Erythroblast (primary cell): Measurements from ENCODE around the gene TECPR1.

ENCODE experiments used
- DNase-seq, 2 experiments: peaks; one replicate each; lab custom pipeline; 2025; lab: John Stamatoyannopoulos, UW
- GATA1 ChIP-seq: IDR thresholded peaks from 2 replicates; pipeline ENCODE4 v1.6.1; 2011; ENCODE audit warnings: low read depth, mild to moderate bottlenecking, control low read depth, low read length, moderate library complexity
- POLR2A ChIP-seq: IDR thresholded peaks from 2 replicates; pipeline ENCODE4 v1.6.1; 2011; ENCODE audit warnings: mild to moderate bottlenecking, low read length

The TECPR1 gene

DNA sequence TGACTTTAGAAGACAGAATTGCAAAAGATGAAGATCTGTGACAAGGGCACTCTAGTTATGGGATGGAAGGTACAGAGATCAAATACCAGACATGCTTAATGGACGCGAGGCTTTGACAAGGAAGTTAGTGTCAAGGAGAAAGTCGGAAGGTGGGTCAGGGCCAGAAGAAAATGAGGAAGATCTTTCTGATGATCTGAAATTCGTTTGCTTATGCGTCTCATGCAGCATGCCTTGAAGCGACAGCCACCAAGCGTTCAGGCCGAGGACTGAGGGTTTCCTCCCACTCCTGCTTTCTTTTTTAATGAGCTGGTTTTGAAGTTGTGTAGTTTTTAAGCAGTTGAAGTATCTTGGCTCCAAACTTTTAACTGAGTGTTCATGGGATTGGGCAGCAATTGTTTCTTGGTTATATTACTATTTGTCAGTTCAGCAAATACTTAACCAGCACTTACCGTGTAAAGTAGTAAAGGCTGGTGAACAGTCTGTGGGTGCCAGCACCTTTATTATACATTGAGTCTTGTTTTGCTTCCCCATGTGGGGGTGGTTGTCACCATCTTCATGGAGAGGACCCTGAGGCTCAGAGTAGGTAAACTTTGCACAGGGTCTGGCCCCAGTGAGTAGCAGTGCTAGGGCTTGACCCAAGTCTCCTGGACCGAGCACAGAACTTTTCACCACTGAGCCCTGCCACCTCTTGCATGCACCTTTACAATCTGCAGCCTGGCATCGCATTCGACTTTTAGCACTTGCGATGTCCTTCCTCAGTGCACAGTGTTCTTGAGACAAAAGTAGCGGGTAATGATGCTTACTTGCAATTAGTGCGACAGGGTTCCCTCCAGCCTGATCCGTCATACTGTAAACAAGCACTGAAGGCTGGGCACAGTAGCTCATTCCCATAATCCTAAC lies 55.1 kb downstream of the TECPR1 start:
- TF ChIP-seq GATA1 (no peak), POLR2A (no peak)
- no peak for DNase-seq

DNA sequence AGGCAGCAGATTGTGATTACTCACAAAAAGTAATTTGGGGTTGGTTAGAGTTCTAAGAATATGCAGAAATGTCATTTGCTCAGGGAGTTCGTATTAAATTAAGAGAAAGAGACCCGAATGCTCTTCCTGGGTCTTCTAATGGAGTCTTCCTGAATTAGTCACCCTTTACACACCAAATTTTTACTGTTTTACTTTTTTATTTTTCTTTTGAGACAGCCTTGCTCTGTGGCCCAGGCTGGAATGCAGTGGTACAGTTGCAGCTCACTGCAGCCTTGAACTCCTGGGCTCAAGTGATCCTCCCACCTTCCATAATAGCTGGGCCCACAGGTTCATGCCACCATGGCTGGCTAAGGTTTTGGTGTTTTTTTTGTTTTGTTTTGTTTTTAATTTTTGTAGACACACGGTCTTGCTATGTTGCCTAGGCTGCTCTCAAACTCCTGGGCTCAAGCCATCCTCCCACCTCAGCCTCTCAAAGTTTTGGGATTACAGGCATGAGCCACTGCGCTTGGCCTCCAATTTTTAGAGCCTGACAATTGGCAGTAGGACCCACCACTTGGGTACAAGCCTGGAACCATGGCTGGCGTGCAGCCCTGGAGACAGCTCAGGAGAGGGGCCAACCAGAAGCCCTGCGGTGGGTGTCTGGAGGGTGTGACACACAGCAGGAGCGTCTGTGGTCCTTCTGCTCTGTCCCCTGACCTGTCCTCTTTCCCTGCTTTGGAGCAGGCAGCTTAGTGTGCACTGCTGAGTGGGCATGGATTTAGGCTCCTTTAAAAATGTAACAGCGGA lies 57.2 kb downstream of the TECPR1 start:
- no peak for DNase-seq
- TF ChIP-seq GATA1 (no peak), POLR2A (no peak)

DNA sequence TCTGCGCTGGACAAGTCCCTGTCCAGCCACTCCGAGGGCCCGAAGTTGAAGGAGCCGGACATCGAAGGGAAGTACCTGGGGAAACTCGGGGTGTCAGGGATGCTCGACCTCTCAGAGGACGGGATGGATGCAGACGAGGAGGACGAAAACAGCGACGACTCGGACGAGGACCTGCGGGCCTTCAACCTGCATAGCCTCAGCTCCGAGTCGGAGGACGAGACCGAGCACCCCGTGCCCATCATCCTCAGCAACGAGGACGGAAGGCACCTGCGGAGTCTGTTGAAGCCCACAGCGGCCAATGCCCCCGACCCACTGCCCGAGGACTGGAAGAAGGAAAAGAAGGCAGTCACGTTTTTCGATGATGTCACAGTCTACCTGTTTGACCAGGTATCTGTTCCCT lies 57.8 kb downstream of the TECPR1 start:
- DNase-seq = no peak
- no peak for TF ChIP-seq GATA1
- TF ChIP-seq POLR2A = no peak

DNA sequence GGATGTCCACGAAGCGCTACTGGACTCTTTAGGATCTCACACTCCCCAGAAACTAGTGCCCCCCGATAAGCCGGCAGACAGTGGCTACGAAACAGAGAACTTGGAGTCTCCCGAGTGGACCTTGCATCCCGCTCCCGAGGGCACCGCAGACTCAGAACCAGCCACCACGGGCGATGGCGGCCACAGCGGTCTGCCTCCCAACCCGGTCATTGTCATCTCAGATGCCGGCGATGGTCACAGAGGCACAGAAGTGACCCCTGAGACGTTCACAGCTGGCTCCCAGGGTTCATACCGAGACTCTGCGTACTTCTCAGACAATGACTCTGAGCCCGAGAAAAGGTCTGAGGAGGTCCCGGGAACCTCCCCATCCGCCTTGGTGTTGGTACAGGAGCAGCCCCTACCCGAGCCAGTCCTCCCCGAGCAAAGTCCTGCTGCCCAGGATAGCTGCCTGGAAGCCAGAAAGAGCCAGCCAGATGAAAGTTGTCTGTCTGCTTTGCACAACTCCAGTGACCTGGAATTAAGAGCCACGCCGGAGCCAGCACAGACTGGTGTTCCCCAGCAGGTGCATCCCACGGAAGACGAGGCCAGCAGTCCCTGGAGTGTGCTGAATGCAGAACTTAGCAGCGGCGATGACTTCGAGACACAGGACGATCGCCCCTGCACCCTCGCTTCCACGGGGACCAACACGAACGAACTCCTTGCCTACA lies 58.4 kb downstream of the TECPR1 start:
- TF ChIP-seq POLR2A = no peak
- no peak for TF ChIP-seq GATA1
- DNase-seq = no peak

DNA sequence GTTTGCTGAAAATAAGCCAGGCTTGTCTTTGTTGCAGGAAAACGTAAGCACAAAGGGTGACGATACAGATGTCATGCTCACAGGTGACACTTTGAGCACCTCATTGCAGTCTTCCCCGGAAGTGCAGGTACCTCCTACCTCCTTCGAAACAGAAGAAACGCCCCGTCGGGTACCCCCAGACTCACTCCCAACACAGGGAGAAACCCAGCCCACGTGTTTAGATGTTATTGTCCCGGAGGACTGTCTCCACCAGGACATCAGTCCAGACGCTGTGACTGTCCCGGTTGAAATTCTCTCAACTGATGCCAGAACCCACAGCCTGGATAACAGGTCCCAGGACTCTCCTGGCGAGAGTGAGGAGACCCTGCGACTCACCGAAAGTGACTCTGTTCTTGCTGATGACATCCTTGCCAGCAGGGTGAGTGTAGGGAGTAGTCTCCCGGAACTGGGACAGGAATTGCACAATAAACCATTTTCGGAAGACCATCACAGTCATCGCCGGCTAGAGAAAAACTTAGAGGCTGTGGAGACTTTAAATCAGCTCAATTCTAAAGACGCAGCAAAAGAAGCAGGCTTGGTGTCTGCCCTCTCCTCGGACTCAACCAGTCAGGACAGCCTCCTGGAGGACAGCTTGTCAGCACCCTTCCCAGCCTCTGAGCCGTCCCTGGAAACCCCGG lies 59.1 kb downstream of the TECPR1 start:
- TF ChIP-seq POLR2A (no peak), GATA1 (no peak)
- no peak for DNase-seq

DNA sequence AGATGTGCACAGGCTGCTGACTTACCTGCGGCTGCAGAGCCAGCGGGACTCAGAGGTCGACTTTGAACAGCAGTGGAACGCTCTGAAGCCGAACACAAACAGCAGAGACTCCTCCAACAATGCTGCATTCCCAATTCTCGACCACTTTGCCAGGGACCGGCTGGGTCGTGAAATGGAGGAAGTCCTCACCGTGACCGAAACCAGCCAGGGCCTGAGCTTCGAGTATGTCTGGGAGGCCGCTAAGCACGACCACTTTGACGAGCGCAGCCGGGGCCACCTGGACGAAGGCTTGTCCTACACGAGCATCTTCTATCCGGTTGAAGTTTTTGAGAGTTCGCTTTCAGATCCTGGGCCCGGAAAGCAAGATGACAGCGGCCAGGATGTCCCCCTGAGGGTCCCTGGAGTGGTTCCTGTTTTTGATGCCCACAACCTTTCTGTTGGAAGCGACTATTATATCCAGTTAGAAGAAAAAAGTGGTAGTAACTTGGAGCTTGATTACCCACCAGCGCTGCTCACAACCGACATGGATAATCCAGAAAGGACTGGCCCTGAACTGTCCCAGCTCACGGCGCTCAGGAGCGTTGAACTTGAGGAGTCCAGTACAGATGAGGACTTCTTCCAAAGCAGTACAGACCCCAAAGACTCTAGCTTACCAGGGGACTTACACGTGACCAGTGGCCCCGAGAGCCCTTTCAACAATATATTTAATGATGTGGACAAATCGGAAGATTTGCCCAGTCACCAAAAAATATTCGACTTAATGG lies 60.2 kb downstream of the TECPR1 start:
- DNase-seq = no peak
- TF ChIP-seq POLR2A (no peak), GATA1 (no peak)

DNA sequence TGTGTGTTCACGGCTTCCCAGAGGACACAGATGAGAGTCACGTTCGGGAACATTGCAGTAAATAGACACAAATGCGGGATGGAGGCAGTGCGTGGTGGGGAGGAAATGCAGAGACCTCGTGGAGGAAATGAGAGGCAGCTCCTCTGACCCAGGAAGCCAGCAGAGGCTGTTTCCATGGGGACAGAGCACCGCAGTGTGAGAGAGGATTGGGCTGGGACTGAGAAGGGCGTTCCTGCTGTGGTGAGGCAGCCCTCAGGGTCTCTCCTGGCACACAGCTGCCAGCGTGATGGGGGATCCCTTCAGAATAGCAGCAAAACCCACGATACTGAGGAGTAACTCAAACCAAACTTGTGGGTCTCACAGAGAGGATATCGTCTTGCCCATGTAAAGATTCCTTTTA lies 62.5 kb downstream of the TECPR1 start:
- TF ChIP-seq POLR2A (no peak), GATA1 (no peak)
- DNase-seq = no peak

DNA sequence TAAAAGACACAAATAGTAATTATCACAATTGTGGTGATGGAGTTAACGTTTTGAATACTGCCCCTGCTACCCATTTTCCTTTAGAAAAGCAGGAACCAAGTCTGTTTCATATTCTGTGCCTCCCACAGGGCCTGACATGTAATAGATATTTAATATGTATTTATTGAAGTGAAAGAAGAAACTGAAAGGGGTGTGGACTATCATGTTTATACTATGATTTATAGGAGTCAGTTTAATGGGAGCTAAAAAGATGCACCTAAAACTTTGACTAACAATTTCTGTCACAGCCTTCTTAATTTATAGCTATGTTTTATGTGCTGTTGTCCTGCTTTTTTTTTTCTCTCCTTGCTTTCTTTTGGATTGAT lies 64.9 kb downstream of the TECPR1 start:
- no peak for DNase-seq
- no peak for TF ChIP-seq GATA1

DNA sequence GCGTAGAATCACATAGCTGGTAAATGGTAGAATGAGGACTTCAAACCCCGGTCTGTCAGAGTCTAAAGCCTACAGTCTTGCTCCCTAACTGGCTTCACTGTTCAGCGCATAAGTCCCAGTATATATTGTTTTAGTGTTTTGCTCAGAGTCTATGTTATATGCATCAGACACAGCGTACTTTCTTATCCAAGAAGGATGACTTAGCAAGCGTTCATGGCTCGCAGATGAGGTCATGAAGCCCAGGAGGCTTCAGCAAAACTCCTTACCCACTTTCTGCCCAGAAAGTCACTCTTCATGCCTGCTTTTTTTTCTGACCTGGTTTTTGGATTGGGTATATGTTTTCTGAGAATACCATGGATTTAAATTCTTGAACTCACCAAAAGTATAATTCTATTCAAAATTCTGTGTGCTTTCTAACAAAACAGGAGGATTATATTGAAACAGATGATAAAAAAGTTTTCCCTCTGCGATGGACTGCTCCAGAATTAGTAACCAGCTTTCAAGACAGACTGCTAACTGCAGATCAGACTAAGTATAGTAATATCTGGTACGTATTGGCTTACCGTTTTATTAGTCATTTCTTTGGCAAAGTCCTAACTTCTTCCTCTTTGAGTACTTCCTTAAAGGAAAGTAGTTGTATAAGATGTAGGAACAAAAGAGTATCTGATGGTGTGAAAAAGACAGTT lies 65.4 kb downstream of the TECPR1 start:
- no peak for TF ChIP-seq GATA1
- peak in 1 of 2 experiments; percentile 31 for DNase-seq

DNA sequence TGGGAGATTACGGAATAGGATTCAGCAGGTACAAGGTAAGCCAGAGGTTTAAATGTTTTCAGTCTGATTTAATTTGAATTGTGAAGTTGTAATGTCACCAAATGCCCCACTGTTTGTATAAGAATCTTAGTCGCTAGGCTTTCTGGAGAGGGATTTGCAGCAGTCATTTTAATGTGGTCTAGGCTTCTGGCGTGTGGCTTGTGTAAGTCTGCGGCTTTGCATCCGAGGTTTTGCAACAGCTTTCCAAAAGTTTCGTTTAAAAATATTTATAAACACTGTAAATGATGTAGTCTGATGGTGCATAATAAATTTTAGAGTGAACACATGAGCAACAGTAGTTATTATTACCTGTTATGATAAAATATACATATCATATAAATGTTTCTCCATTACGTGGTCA lies 66.9 kb downstream of the TECPR1 start:
- no peak for DNase-seq
- TF ChIP-seq POLR2A (no peak), GATA1 (no peak)

DNA sequence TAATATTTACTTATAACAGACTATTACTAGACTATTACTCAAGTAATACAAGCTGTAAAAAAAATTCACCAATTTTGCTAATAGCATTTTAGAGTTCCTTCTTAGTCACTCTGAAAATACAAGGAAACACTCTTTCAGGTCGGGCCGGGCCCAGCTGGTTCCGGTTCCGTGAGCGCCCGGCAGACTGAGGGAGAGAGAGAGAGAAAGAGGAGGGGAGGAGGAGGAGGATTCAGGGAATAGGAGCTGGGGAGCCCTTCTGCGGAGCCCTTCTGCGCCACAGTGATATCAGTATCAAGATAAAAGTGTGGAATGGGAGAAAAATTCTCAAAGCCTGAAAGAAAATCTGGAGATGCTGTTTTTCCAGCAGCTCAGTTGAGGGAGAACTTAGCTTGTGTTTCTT lies 71.3 kb downstream of the TECPR1 start:
- TF ChIP-seq GATA1 (no peak), POLR2A (no peak)
- DNase-seq = no peak

DNA sequence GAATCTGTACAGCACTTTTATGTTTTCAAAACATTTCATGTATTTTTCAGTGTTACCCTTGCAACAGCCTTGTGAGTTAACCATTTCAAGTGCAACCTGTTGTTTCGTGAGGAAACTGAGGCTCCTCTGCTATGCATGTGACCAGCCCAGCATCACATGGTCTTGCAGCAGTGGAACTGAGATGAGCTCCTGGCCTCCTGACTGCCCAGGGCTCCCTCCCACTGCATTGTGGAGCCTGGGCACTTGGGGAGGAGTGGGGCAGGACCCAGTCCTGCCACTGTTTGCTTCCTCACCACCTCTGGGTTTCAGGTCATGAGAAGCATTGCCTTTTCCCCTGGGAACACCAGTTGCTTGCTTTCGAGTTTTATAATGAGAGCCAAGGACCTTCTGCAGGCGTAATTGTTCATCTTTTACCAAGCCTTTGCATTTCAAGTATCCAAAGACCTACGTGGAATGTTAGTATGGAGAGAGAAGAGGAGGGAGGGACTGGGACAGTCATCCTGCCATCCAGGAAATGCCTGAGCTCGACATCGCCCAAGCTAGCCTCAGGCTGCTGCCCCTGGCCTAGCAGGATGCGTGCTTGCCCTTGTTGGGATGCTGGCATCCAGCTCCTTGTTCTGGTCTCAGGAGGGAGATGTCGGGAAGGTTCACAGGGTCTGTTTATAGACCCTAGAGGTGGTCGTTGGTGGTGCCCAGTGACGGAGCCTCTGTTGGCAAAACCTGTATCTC lies 73.1 kb downstream of the TECPR1 start:
- TF ChIP-seq GATA1 (no peak), POLR2A (no peak)
- DNase-seq = no peak
